Thyroid gland (tissue), 4 donors: ENCODE measurements around the gene VSX2. TPM values are rescaled to one million over a fixed set of nuclear protein-coding genes. Genes with fewer than 3 reads are reported as not detected.

Experiments used
- DNase-seq, 2 donors: peaks; one replicate each; pipeline ENCODE4 v3.0.0-alpha.2; 2019
- H3K27ac ChIP-seq, 3 donors: fragments of 200-600 bp; sonication (generic); 1 replicate in 2 of 3; 2 replicates in 1 of 3; pipeline ENCODE4 v1.5.1; 2016 to 2019; ENCODE audit warnings: mild to moderate bottlenecking in 1 of 3, moderate library complexity in 1 of 3
- H3K27me3 ChIP-seq: fragments of 200-600 bp; sonication (generic); one replicate; pipeline ENCODE4 v1.5.1; 2019
- H3K36me3 ChIP-seq, 2 donors: fragments of 200-600 bp; sonication (generic); one replicate each; pipeline ENCODE4 v1.5.1; 2016 to 2019
- H3K4me1 ChIP-seq, 2 donors: fragments of 200-600 bp; sonication (generic); one replicate each; pipeline ENCODE4 v1.5.1; 2017 to 2019
- H3K4me3 ChIP-seq, 3 donors: fragments of 200-600 bp; sonication (generic); replicated peaks in 1 of 3; 1 replicate in 2 of 3; 2 replicates in 1 of 3; pipeline ENCODE4 v1.5.1; 2016; ENCODE audit warnings: mild to moderate bottlenecking in 1 of 3
- H3K9me3 ChIP-seq: fragments of 200-600 bp; sonication (generic); one replicate; pipeline ENCODE4 v1.5.1; 2017
- POLR2A ChIP-seq, 2 donors: fragments of 450-650 bp; IDR thresholded peaks; one replicate each; pipeline ENCODE4 v1.6.1; 2017; ENCODE audit warnings: antibody characterized with exemption in 2 of 2, mild to moderate bottlenecking in 2 of 2, moderate library complexity in 1 of 2
- WGBS, 2 donors: methylation state at CpG; one replicate each; pipeline ENCODE4 v1.1.5; 2017; 5-methylcytosine and 5-hydroxymethylcytosine counted together
- intact Hi-C: fragments of 100-400 bp; cut with DNase I; formaldehyde crosslinking; loops from one replicate; pipeline ENCODE4 v1.15.1; 2023
- total RNA-seq, 4 donors: library from RNA; depleted of rRNA; stranded (reverse); fragments of >200 nt; gene quantifications; one replicate each; pipeline ENCODE4 v1.2.3, GENCODE V29; 2016
- TF ChIP-seq, protein P1 (sequence below), 6 experiments: fragments of 200-600 bp in 3 of 6; fragments of 450-650 bp in 3 of 6; sonication (generic) in 3 of 6; IDR thresholded peaks; one replicate each; pipeline ENCODE4 v1.5.1; 2016 to 2019; ENCODE audit warnings: antibody characterized with exemption in 6 of 6, mild to moderate bottlenecking in 2 of 6, inconsistent platforms in 1 of 6, moderate library complexity in 1 of 6

The VSX2 gene
- not detected for total RNA-seq

DNA sequence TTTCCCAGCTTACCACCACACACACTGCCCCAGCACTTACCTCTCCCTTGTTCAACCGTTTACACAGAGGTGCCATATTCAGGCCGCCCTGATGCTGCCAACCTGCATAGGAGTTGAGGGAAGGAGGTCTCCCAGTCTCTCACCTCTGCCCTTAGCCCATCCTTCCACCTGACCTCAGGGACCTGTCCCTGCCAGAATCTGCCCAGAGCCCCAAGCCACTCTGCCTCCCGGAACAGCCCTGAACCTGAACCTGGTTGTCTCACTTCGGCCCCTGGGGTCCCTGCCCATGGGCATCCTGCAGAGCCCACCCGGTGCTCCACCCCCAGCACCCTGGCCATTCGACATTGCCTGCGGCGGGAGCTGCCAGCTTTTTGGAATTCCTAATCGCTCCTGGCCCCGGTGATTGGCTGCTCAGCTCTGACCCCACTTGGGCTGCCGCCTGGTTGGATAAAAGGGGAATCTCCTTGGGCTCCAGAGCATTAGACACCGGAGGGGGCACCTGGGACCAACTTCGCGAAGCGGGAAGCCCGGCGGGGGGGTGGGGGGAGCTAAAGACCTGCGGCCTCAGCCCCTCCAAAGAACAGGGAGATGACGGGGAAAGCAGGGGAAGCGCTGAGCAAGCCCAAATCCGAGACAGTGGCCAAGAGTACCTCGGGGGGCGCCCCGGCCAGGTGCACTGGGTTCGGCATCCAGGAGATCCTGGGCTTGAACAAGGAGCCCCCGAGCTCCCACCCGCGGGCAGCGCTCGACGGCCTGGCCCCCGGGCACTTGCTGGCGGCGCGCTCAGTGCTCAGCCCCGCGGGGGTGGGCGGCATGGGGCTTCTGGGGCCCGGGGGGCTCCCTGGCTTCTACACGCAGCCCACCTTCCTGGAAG is at the start of gene VSX2:
VSX2 (plus strand) TSS at position 476 of the 874 bp plus-strand sequence; CDS start at position 589, 113 bp downstream.
- Histone ChIP-seq H3K36me3 (no peaks in the 10 kb centered on the region), H3K9me3 (no peaks in the 10 kb centered on the region), H3K27ac (no peak within 1 kb of the TSS), H3K4me1 (peaks cover 25 to 29% of the 10 kb centered on the region in 2 donors), H3K4me3 (peak within 1 kb of the TSS in 1 of 3 donors; percentile 19), H3K27me3 (peaks cover 52% of the 10 kb centered on the region)
- no peak for DNase-seq
- 10 to 20% methylated on average over 11 to 16 of the region's 40 CpGs for WGBS, 2 donors
- TF ChIP-seq POLR2A (IDR thresholded peaks at IDR 0.05), result no peak
- intact Hi-C loops, result no loop called here

DNA sequence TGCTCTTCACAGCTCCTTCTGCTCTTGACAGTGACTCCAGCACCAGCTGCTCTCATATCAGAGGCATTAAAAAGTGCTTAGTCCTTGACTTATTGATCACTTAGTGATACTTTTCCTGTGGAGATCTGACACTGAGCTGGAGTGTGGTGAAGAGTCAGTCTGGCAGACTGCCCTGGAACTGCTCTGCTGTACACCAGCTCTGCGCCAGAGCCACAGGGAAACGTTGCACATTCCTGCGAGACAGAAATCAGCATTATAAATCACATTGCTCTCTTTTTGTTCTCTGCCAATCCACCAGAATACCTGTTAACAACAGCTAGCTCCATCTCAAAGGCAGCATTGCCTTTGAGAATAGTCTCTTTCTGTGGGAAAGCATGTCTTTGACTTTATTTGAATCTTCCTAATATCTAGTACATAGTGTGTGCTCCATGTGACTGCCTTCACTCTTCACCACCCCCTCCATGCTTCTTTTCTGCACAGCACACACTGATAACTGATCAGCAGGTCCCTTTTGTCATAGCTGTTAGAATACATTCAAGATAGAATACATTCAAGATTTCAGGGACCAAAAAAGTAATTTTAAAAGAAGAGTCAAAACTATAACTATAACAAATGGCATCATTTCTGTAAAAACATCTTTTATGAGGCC is 48.2 kb upstream of the VSX2 start:
- intact Hi-C loops, result no loop called here
- peak; percentile 49 to 58 for DNase-seq
- Histone ChIP-seq H3K4me3 (no peak overlapping the region), H3K9me3 (no peaks in the 10 kb centered on the region), H3K4me1 (no peaks in the 10 kb centered on the region), H3K27ac (no peak overlapping the region), H3K27me3 (no peaks in the 10 kb centered on the region), H3K36me3 (no peaks in the 10 kb centered on the region)
- TF ChIP-seq POLR2A (IDR thresholded peaks at IDR 0.05), result no peak
- TF ChIP-seq, protein P1, sequence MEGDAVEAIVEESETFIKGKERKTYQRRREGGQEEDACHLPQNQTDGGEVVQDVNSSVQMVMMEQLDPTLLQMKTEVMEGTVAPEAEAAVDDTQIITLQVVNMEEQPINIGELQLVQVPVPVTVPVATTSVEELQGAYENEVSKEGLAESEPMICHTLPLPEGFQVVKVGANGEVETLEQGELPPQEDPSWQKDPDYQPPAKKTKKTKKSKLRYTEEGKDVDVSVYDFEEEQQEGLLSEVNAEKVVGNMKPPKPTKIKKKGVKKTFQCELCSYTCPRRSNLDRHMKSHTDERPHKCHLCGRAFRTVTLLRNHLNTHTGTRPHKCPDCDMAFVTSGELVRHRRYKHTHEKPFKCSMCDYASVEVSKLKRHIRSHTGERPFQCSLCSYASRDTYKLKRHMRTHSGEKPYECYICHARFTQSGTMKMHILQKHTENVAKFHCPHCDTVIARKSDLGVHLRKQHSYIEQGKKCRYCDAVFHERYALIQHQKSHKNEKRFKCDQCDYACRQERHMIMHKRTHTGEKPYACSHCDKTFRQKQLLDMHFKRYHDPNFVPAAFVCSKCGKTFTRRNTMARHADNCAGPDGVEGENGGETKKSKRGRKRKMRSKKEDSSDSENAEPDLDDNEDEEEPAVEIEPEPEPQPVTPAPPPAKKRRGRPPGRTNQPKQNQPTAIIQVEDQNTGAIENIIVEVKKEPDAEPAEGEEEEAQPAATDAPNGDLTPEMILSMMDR (IDR thresholded peaks at IDR 0.05), result no peak
- WGBS, 2 donors, result 38 to 50% methylated on average over 3 of the region's 3 CpGs

DNA sequence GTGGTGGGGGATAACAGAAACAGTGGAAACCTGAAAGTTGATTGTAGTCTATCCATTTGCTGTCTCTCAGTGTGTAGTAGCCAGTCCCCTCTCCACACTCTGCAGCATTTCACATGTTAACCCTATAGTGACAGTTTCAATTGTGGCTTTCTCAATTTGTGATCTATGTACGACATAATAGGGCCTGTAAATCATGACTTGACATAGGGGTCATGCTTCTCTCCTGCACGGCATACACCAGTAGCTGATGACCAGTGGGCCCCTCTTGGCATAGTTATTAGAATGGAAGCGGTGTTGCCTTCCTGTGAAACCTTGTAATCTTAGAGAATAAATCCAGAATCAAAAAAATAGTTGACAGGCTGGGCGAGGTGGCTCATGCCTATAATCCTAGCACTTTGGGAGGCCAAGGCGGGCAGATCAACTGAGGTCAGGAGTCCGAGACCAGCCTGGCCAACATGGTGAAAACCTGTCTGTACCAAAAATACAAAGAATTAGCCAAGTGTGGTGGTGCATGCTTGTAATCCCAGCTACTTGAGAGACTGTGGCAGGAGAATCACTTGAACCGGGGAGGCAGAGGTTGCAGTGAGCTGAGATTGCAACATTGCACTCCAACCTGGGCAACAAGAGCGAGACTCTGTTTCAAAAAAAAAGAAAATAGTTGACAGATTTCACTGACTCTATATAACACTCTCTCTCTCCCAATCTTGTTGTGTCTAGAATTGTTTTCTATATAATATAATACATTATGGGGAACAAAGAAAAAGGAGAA is 44.6 kb upstream of the VSX2 start:
- no peak for DNase-seq
- WGBS, 2 donors, result 88 to 92% methylated on average over 8 of the region's 8 CpGs
- TF ChIP-seq POLR2A (IDR thresholded peaks at IDR 0.05), result no peak
- TF ChIP-seq, protein P1 (IDR thresholded peaks at IDR 0.05), result no peak
- Histone ChIP-seq H3K27ac (no peak overlapping the region), H3K4me1 (no peaks in the 10 kb centered on the region), H3K9me3 (no peaks in the 10 kb centered on the region), H3K36me3 (peaks cover 4 to 10% of the 10 kb centered on the region in 2 donors), H3K27me3 (no peaks in the 10 kb centered on the region), H3K4me3 (no peak overlapping the region)
- intact Hi-C loops, result no loop called here

DNA sequence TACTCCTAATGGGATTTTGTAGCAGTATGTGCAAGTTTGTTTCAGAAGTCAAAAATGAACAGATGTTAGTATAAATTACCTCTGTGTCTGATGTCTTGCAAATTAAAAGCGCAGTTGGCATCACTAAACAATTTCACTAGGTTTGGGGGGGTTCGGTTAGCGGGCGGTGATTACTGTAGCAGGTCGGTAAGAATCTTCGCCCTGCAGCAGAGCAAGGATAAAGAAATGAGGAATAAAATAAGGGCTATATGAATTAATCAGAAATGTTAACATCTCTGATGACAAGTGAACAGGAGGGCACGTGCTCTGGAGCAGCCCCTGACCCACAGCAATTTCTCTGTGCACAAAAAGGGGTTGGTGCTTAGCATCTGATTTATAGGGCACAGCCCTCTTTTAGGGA is 43.6 kb upstream of the VSX2 start:
- WGBS, 2 donors, result 96% methylated on average over 7 of the region's 7 CpGs
- no peaks in the 10 kb centered on the region for H3K4me1 ChIP-seq
- H3K36me3 ChIP-seq, result peaks cover 4 to 10% of the 10 kb centered on the region in 2 donors
- no peaks in the 10 kb centered on the region for H3K9me3 ChIP-seq
- intact Hi-C loops, result no loop called here
- no peak overlapping the region for H3K4me3 ChIP-seq
- no peaks in the 10 kb centered on the region for H3K27me3 ChIP-seq
- DNase-seq, result no peak
- TF ChIP-seq POLR2A (IDR thresholded peaks at IDR 0.05), result no peak
- TF ChIP-seq, protein P1 (IDR thresholded peaks at IDR 0.05), result no peak
- H3K27ac ChIP-seq, result no peak overlapping the region

DNA sequence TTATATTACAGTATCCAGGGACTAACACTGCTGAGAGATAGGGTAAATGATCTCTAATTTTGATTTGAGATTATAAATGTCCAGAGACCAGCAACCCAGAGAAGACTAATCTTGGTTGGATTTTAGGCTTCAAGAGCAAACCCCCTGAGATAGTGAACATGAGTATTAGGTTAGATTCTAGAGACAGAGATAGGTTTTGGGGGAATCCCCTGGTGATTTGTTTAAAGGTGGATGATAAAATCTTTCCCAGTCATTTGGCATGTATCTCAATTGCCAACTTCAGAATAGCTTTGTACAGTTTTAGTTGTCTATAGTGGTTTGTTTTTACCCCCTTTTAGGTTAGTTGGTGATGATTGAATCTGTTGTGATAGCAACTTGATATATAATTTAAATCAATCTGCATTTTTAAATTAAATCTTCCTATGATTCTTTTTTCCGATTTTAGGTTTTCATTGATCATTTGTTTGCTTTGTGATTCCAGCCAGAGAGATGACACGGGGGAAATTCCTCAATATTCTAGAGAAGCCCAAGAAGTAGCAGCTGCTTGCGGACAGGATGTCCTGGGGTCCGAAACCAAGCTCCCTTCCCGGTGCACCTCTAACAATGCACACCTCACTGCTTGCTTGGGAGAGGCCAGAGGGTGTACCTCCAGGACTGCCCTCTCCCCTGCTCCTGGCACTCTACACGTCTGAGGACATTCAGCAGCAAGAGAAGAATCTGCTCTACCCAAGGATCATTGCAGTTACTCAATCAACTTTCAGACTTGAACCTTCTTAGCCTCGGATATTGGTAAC is 40.6 kb upstream of the VSX2 start:
- WGBS, 2 donors, result 93 to 95% methylated on average over 7 of the region's 7 CpGs
- no peak for TF ChIP-seq POLR2A (IDR thresholded peaks at IDR 0.05)
- TF ChIP-seq, protein P1 (IDR thresholded peaks at IDR 0.05), result no peak
- Histone ChIP-seq H3K27me3 (no peaks in the 10 kb centered on the region), H3K4me3 (no peak overlapping the region), H3K9me3 (no peaks in the 10 kb centered on the region), H3K4me1 (no peaks in the 10 kb centered on the region), H3K36me3 (peaks cover 4 to 10% of the 10 kb centered on the region in 2 donors), H3K27ac (no peak overlapping the region)
- intact Hi-C loops, result no loop called here
- DNase-seq, result no peak
